Upper lobe of left lung (tissue), 6 donors: ENCODE measurements around the gene GPR26. TPM values are rescaled to one million over a fixed set of nuclear protein-coding genes. Genes with fewer than 3 reads are reported as not detected.

ENCODE experiments used
- ATAC-seq, 2 donors: fragments of 200-7000 bp; cut with Tn5 transposase; one replicate each; pipeline ENCODE4 v1.9.1; 2022; ENCODE audit warnings: mild to moderate bottlenecking in 2 of 2, moderate library complexity in 2 of 2; ENCODE audit not compliant: low FRiP score in 2 of 2
- DNase-seq, 2 donors: peaks; one replicate each; pipeline ENCODE4 v3.0.0-alpha.2; 2019 to 2020
- H3K27ac ChIP-seq, 4 donors: fragments of 200-600 bp; sonication (generic); one replicate each; pipeline ENCODE4 v1.5.1; 2016 to 2019
- H3K27me3 ChIP-seq, 4 donors: fragments of 200-600 bp; sonication (generic); one replicate each; pipeline ENCODE4 v1.5.1; 2017 to 2019
- H3K36me3 ChIP-seq, 4 donors: fragments of 200-600 bp; sonication (generic); one replicate each; pipeline ENCODE4 v1.5.1; 2016 to 2019
- H3K4me1 ChIP-seq, 4 donors: fragments of 200-600 bp; sonication (generic); one replicate each; pipeline ENCODE4 v1.5.1; 2018 to 2019
- H3K4me3 ChIP-seq, 4 donors: fragments of 200-600 bp; sonication (generic); one replicate each; pipeline ENCODE4 v1.5.1; 2017 to 2019; ENCODE audit warnings: mild to moderate bottlenecking in 2 of 4, moderate library complexity in 1 of 4
- H3K9me3 ChIP-seq, 4 donors: fragments of 200-600 bp; sonication (generic); one replicate each; pipeline ENCODE4 v1.5.1; 2018 to 2019
- EP300 ChIP-seq, 4 donors: sonication (generic); formaldehyde crosslinking; IDR thresholded peaks; one replicate each; pipeline ENCODE4 v1.5.1; 2017; ENCODE audit warnings: antibody characterized with exemption in 4 of 4, control low read depth in 2 of 4
- POLR2A ChIP-seq, 4 donors: fragments of 450-650 bp; IDR thresholded peaks; one replicate each; pipeline ENCODE4 v1.5.1; 2016 to 2017; ENCODE audit warnings: antibody characterized with exemption in 4 of 4, mild to moderate bottlenecking in 2 of 4
- POLR2AphosphoS5 ChIP-seq, 2 donors: sonication (generic); formaldehyde crosslinking; IDR thresholded peaks; one replicate each; pipeline ENCODE4 v1.5.1; 2017; ENCODE audit warnings: antibody characterized with exemption in 2 of 2
- WGBS, 2 donors: methylation state at CpG; one replicate each; pipeline ENCODE4 v1.1.5; 2017 to 2018; 5-methylcytosine and 5-hydroxymethylcytosine counted together
- total RNA-seq, 6 donors: library from RNA; depleted of rRNA in 4 of 6; stranded (reverse); fragments of >200 nt in 4 of 6; gene quantifications; one replicate each; pipeline versions ENCODE4 v1.1.0 to v1.2.1, GENCODE V29; 2016 to 2021
- TF ChIP-seq, protein P1 (sequence below), 6 experiments: fragments of 450-650 bp in 4 of 6; fragments of 200-600 bp in 2 of 6; sonication (generic) in 2 of 6; IDR thresholded peaks; one replicate each; pipeline ENCODE4 v1.5.1; 2016 to 2019; ENCODE audit warnings: antibody characterized with exemption in 6 of 6
- donor health status: DM: no; HTN: no; CAD: no; lungs with moderate emphysema.
- donor health status: DM: no; HTN: yes; CAD: no; lungs with severe emphysema.

GPR26 gene
- total RNA-seq, 6 donors from 2014 or later = not detected

DNA sequence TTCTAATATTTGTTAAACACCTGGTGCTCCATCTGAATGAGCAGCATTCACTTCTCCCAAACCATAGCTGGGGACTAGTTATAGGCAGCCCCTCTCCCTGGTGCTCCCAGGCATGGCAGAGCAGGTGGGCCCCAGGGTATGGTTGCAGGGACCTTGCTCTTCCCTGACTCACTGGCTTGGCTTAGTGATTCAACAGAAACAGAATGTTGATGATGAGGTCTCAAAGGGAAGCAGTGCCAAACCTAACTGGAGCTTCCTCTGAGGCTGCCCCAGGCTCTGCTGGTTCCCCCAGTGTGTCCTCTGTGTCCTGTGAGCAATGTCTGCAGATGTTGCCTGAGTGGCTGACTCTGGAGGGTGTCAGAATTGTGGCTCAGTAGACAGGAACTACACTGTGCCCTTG, 3.7 kb downstream of the GPR26 start:
- H3K27ac ChIP-seq = no peak overlapping the region
- H3K27me3 ChIP-seq = peaks cover 0 to 3% (median 0%) of the 10 kb centered on the region in 4 donors
- H3K4me3 ChIP-seq = no peak overlapping the region
- H3K4me1 ChIP-seq = no peaks in the 10 kb centered on the region
- ATAC-seq (no peak), DNase-seq (no peak)
- TF ChIP-seq POLR2A (IDR thresholded peaks at IDR 0.05) (no peak), POLR2AphosphoS5 (IDR thresholded peaks at IDR 0.05) (no peak), EP300 (IDR thresholded peaks at IDR 0.05) (no peak)
- TF ChIP-seq, protein P1, sequence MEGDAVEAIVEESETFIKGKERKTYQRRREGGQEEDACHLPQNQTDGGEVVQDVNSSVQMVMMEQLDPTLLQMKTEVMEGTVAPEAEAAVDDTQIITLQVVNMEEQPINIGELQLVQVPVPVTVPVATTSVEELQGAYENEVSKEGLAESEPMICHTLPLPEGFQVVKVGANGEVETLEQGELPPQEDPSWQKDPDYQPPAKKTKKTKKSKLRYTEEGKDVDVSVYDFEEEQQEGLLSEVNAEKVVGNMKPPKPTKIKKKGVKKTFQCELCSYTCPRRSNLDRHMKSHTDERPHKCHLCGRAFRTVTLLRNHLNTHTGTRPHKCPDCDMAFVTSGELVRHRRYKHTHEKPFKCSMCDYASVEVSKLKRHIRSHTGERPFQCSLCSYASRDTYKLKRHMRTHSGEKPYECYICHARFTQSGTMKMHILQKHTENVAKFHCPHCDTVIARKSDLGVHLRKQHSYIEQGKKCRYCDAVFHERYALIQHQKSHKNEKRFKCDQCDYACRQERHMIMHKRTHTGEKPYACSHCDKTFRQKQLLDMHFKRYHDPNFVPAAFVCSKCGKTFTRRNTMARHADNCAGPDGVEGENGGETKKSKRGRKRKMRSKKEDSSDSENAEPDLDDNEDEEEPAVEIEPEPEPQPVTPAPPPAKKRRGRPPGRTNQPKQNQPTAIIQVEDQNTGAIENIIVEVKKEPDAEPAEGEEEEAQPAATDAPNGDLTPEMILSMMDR (IDR thresholded peaks at IDR 0.05) = no peak
- no peaks in the 10 kb centered on the region for H3K9me3 ChIP-seq
- H3K36me3 ChIP-seq = no peaks in the 10 kb centered on the region

DNA sequence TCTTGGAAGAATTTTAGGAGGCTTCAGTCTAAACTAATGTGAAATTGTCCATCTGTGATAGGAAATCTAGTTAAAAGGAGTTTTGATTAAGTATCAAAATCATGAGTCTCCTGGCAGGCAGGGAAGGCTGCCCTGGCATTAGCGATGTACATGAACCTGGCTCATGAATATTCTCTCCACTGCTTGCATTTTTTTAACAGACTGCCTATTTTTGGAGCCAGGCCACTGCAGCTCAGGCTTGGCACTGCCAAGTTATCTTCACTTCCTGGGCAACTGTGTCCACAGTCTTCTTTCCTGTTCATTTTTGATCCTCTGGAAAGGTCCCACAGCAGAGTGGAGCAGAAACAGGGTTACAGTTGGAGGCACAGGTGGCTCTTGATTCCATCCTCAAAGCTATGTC, 7.0 kb downstream of the GPR26 start:
- 67 to 84% methylated on average over 1 of the region's 1 CpG for WGBS, 2 donors

DNA sequence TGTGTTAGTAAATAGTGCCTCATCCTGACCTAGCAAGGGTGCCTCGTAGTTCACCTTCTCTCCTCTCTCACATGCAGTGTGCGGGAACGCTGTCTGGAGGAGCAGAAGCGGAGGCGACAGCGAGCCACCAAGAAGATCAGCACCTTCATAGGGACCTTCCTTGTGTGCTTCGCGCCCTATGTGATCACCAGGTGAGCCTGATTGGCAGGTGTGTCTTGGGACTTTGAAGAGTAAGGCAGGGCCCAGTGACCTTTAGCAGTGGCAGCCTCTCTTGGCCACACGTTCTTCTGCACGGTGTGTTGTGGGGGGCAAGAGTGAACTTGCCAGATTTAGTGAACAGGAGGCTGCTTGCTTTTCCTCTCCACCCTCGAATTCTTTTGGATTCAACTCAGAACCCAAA, 8.6 kb downstream of the GPR26 start:
- no peak overlapping the region for H3K27ac ChIP-seq
- no peak for TF ChIP-seq POLR2AphosphoS5 (IDR thresholded peaks at IDR 0.05)
- TF ChIP-seq POLR2A (IDR thresholded peaks at IDR 0.05) = no peak
- no peak for TF ChIP-seq EP300 (IDR thresholded peaks at IDR 0.05)
- TF ChIP-seq, protein P1 (IDR thresholded peaks at IDR 0.05) = no peak
- H3K4me1 ChIP-seq = no peaks in the 10 kb centered on the region
- H3K4me3 ChIP-seq = no peak overlapping the region
- no peak for DNase-seq
- H3K27me3 ChIP-seq = no peaks in the 10 kb centered on the region
- H3K36me3 ChIP-seq = no peaks in the 10 kb centered on the region
- 69 to 83% methylated on average over 6 to 11 of the region's 11 CpGs for WGBS, 2 donors
- no peak for ATAC-seq
- H3K9me3 ChIP-seq = no peaks in the 10 kb centered on the region

More for the DNA sequence above, 7.0 kb downstream of the GPR26 start:
- DNase-seq (no peak), ATAC-seq (no peak)
- H3K4me1 ChIP-seq = no peaks in the 10 kb centered on the region
- H3K9me3 ChIP-seq = no peaks in the 10 kb centered on the region
- no peaks in the 10 kb centered on the region for H3K36me3 ChIP-seq
- no peaks in the 10 kb centered on the region for H3K27me3 ChIP-seq
- no peak overlapping the region for H3K4me3 ChIP-seq
- no peak overlapping the region for H3K27ac ChIP-seq
- TF ChIP-seq, protein P1 (IDR thresholded peaks at IDR 0.05) = no peak
- no peak for TF ChIP-seq POLR2A (IDR thresholded peaks at IDR 0.05)
- TF ChIP-seq EP300 (IDR thresholded peaks at IDR 0.05) = no peak
- no peak for TF ChIP-seq POLR2AphosphoS5 (IDR thresholded peaks at IDR 0.05)

DNA sequence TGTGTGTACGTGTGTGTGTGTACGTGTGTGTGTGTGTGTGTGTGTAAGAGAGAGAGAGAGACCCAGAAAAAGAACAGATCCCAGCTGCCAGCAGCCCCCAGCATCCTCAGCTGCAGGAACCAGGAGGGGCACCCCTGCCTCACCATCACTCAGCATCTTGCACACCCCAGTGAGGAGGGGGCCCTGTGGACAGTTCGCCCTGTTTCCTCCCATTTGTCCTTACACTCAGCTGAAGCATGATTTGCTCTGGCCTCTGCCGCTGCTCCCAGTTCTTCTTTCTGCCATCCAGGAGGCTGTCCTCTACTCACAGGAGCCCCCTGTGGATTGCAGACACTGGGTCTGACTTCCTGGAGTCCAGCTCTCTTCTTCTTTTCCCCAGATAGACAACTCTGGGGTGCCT, 9.7 kb downstream of the GPR26 start:
- DNase-seq (no peak), ATAC-seq (no peak)
- H3K4me1 ChIP-seq = no peaks in the 10 kb centered on the region
- no peak overlapping the region for H3K4me3 ChIP-seq
- H3K27me3 ChIP-seq = no peaks in the 10 kb centered on the region
- no peak for TF ChIP-seq POLR2AphosphoS5 (IDR thresholded peaks at IDR 0.05)
- TF ChIP-seq EP300 (IDR thresholded peaks at IDR 0.05) = no peak
- no peak for TF ChIP-seq POLR2A (IDR thresholded peaks at IDR 0.05)
- TF ChIP-seq, protein P1 (IDR thresholded peaks at IDR 0.05) = no peak
- H3K9me3 ChIP-seq = no peaks in the 10 kb centered on the region
- H3K36me3 ChIP-seq = no peaks in the 10 kb centered on the region
- 55 to 56% methylated on average over 4 of the region's 4 CpGs for WGBS, 2 donors
- no peak overlapping the region for H3K27ac ChIP-seq

DNA sequence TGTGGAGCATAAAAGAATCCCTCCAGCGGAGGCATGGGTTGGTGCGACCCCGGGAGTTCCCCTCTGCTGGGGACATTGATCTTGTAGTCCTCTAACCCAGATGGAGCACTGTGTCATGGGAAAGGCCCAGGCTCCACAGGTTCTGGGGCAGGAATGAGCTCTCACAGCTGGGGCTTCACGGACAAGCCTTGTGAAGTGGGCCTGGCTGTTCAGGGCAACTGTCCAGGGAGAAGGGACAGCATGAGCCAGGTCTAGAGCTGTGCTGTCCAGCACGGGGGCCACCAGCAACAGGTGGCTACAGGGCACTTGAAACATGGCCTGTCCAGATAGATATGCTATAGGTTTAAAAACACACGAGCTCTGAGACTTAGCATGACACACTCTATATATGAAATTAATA, 11.4 kb downstream of the GPR26 start:
- WGBS, 2 donors = 69 to 81% methylated on average over 6 of the region's 6 CpGs
- no peak overlapping the region for H3K27ac ChIP-seq
- H3K4me1 ChIP-seq = no peaks in the 10 kb centered on the region
- TF ChIP-seq EP300 (IDR thresholded peaks at IDR 0.05) = no peak
- TF ChIP-seq, protein P1 (IDR thresholded peaks at IDR 0.05) = no peak
- no peak for TF ChIP-seq POLR2AphosphoS5 (IDR thresholded peaks at IDR 0.05)
- TF ChIP-seq POLR2A (IDR thresholded peaks at IDR 0.05) = no peak
- DNase-seq (no peak), ATAC-seq (no peak)
- H3K9me3 ChIP-seq = no peaks in the 10 kb centered on the region
- H3K36me3 ChIP-seq = no peaks in the 10 kb centered on the region
- H3K27me3 ChIP-seq = no peaks in the 10 kb centered on the region
- no peak overlapping the region for H3K4me3 ChIP-seq
